HFFc6 (cell line): ENCODE measurements around the gene FBXL17. TPM values are rescaled to one million over a fixed set of nuclear protein-coding genes. Genes with fewer than 3 reads are reported as not detected.

Source experiments
- DNase-seq: peaks from one replicate; pipeline ENCODE4 v3.0.0-alpha.2; 2018
- H3K27ac Mint-ChIP-seq: 2 replicates; pipeline ENCODE4 v1.8.0; 2020; ENCODE audit warnings: mild to moderate bottlenecking, mixed read lengths
- H3K27me3 Mint-ChIP-seq: 2 replicates; pipeline ENCODE4 v1.8.0; 2021; ENCODE audit warnings: mild to moderate bottlenecking, moderate library complexity, mixed read lengths; ENCODE audit not compliant: insufficient read depth
- H3K36me3 Mint-ChIP-seq: 2 replicates; pipeline ENCODE4 v1.8.0; 2021; ENCODE audit warnings: low read depth, mixed read lengths
- H3K4me1 Mint-ChIP-seq: 2 replicates; pipeline ENCODE4 v1.8.0; 2020; ENCODE audit warnings: low read depth, mixed read lengths
- H3K4me3 Mint-ChIP-seq: 2 replicates; pipeline ENCODE4 v1.8.0; 2020; ENCODE audit warnings: mild to moderate bottlenecking, moderate library complexity, mixed read lengths
- H3K9me3 Mint-ChIP-seq: 2 replicates; pipeline ENCODE4 v1.8.0; 2020; ENCODE audit warnings: mild to moderate bottlenecking, mixed read lengths
- total RNA-seq, 6 experiments: library from RNA; stranded (reverse); fragmentation: NEBNext Ultra II Directional; extraction: Animal tissue kit (Norgen Biotek cat#: 25700); gene quantifications; 2 replicates in 1 of 6; 3 replicates in 5 of 6; pipeline ENCODE4 v1.2.3, GENCODE V29; 2021
- TF ChIP-seq, protein P1 (sequence below): fragments of 200-600 bp; sonication (generic); IDR thresholded peaks from 2 replicates; pipeline ENCODE4 v1.5.0; 2021; ENCODE audit warnings: antibody characterized with exemption, mild to moderate bottlenecking

FBXL17 gene
- total RNA-seq, 6 experiments from 2014 or later: 8.2 to 13.1 (median 10.8) TPM

- Mint-ChIP-seq H3K36me3 (peaks cover 7% of the 10 kb centered on the region; the same call in 1 of the 2 replicates), H3K27me3 (peaks cover 1% of the 10 kb centered on the region; the same call in 1 of the 2 replicates), H3K4me3 (no peak overlapping the region), H3K4me1 (no peaks in the 10 kb centered on the region), H3K27ac (no peak overlapping the region), H3K9me3 (peaks cover 5% of the 10 kb centered on the region; the same call in 1 of the 2 replicates)
- TF ChIP-seq, protein P1, sequence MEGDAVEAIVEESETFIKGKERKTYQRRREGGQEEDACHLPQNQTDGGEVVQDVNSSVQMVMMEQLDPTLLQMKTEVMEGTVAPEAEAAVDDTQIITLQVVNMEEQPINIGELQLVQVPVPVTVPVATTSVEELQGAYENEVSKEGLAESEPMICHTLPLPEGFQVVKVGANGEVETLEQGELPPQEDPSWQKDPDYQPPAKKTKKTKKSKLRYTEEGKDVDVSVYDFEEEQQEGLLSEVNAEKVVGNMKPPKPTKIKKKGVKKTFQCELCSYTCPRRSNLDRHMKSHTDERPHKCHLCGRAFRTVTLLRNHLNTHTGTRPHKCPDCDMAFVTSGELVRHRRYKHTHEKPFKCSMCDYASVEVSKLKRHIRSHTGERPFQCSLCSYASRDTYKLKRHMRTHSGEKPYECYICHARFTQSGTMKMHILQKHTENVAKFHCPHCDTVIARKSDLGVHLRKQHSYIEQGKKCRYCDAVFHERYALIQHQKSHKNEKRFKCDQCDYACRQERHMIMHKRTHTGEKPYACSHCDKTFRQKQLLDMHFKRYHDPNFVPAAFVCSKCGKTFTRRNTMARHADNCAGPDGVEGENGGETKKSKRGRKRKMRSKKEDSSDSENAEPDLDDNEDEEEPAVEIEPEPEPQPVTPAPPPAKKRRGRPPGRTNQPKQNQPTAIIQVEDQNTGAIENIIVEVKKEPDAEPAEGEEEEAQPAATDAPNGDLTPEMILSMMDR: no peak
- no peak for DNase-seq
Observed at GRCh38 chr5:108113950-108114349, 267.9 kb downstream of the FBXL17 start.

- peaks cover 8% of the 10 kb centered on the region; the same call in 1 of the 2 replicates for H3K9me3 Mint-ChIP-seq
- H3K36me3 Mint-ChIP-seq: peaks cover 7% of the 10 kb centered on the region; the same call in 1 of the 2 replicates
- no peaks in the 10 kb centered on the region for H3K4me1 Mint-ChIP-seq
- no peak overlapping the region for H3K27ac Mint-ChIP-seq
- no peak for DNase-seq
- H3K27me3 Mint-ChIP-seq: peaks cover 1% of the 10 kb centered on the region; the same call in 1 of the 2 replicates
- TF ChIP-seq, protein P1: no peak
- no peak overlapping the region for H3K4me3 Mint-ChIP-seq
Observed at GRCh38 chr5:108111736-108112135, 270.2 kb downstream of the FBXL17 start.

DNA sequence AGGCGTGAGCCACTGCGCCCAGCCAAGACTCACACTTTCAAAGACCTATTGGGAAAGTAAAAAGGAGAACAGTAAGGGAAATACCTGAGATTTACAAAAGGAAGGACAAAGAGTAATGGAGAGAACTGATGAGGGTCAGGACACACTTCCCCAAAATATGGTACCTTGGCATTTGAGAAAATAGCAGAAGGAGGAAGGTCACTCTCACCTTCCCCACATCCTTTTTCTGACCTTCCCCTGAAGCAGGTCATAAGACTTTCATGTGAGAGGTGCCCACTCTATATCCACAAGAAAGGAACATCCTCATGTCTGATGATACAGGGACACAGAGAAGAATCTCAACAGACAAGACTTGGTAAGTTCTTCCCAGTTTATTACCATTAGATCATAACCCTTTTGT lies 272.8 kb downstream of the FBXL17 start:
- Mint-ChIP-seq H3K36me3 (peaks cover 7% of the 10 kb centered on the region; the same call in 1 of the 2 replicates), H3K27me3 (no peaks in the 10 kb centered on the region), H3K9me3 (peaks cover 8% of the 10 kb centered on the region; the same call in 1 of the 2 replicates), H3K4me1 (no peaks in the 10 kb centered on the region), H3K4me3 (no peak overlapping the region), H3K27ac (no peak overlapping the region)
- DNase-seq: no peak
- TF ChIP-seq, protein P1: no peak

- Mint-ChIP-seq H3K27me3 (no peaks in the 10 kb centered on the region), H3K9me3 (peaks cover 3% of the 10 kb centered on the region; the same call in 1 of the 2 replicates), H3K4me3 (no peak overlapping the region), H3K36me3 (no peaks in the 10 kb centered on the region), H3K27ac (no peak overlapping the region), H3K4me1 (no peaks in the 10 kb centered on the region)
- no peak for DNase-seq
- TF ChIP-seq, protein P1: no peak
Observed at GRCh38 chr5:108104448-108104847, 277.4 kb downstream of the FBXL17 start.

DNA sequence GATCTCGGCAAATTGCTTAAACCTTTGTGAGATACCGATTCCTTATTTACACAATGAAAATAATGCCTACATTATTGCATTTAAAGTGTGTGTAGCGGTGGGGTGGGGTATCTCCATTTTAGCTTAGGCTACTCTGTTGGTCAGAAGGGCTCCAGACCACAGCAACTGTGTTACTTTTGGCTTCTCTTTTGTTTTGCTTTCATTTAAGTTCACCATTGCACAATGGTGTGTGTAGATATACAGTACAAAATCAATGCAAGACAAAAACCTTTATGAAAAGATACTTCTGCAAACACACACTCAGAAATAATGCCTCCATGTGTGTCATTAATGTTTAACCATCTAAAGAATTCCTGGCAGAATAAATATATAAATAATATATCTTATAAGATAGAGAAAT lies 279.4 kb downstream of the FBXL17 start:
- TF ChIP-seq, protein P1: no peak
- Mint-ChIP-seq H3K4me3 (no peak overlapping the region), H3K36me3 (no peaks in the 10 kb centered on the region), H3K27ac (no peak overlapping the region), H3K9me3 (no peaks in the 10 kb centered on the region), H3K27me3 (no peaks in the 10 kb centered on the region), H3K4me1 (no peaks in the 10 kb centered on the region)
- DNase-seq: no peak

GRCh38 chr5:108101821-108102220 lies 280.1 kb downstream of the FBXL17 start:
- Mint-ChIP-seq H3K27me3 (no peaks in the 10 kb centered on the region), H3K4me1 (no peaks in the 10 kb centered on the region), H3K27ac (no peak overlapping the region), H3K36me3 (no peaks in the 10 kb centered on the region), H3K4me3 (no peak overlapping the region), H3K9me3 (no peaks in the 10 kb centered on the region)
- DNase-seq: no peak
- TF ChIP-seq, protein P1: no peak
